ENCODE data around the gene TNFRSF14. TPM values are rescaled to one million over a fixed set of nuclear protein-coding genes. Genes with fewer than 3 reads are reported as not detected.

TNFRSF14 gene
- total and polyA plus RNA-seq, 4 donors = 14.8 to 38.1 (median 29.1) TPM

- Histone ChIP-seq H3K4me1 (ENCODE audit: control insufficient read depth in 4 of 4, insufficient read depth in 4 of 4, low read length in 3 of 4) (peaks cover 32 to 53% (median 44%) of the 10 kb centered on the region in 4 donors), H3K9me3 (ENCODE audit: control insufficient read depth in 4 of 4, low read length in 3 of 4) (no peaks in the 10 kb centered on the region), H3K36me3 (ENCODE audit: control insufficient read depth in 4 of 4, insufficient read depth in 3 of 4, low read depth in 1 of 4, low read length in 3 of 4) (no peaks in the 10 kb centered on the region), H3K4me3 (ENCODE audit: low read depth in 1 of 3, low read length in 3 of 3) (peak within 1 kb of the TSS; percentile 21 to 51 (median 35)), H3K27ac (ENCODE audit: low read depth in 1 of 2, low read length in 2 of 2) (peak within 1 kb of the TSS; percentile 87 to 95), H3K9ac (ENCODE audit: low read depth in 1 of 2, low read length in 2 of 2) (no peak within 1 kb of the TSS), H3K27me3 (ENCODE audit: control insufficient read depth in 4 of 4, insufficient read depth in 4 of 4, low read length in 3 of 4) (no peaks in the 10 kb centered on the region)
- no peak for DNase-seq (ENCODE audit: low spot score)
- 3% methylated on average over 91 of the region's 91 CpGs for WGBS
- no peak for TF ChIP-seq ATF3 (IDR thresholded peaks at IDR 0.05)
- no peak for TF ChIP-seq RXRA (IDR thresholded peaks at IDR 0.05)
- no peak for TF ChIP-seq CTCF (IDR thresholded peaks at IDR 0.05; ENCODE audit: low read depth, low read length, missing input control)
- TF ChIP-seq YY1 (IDR thresholded peaks at IDR 0.05) = no peak
- TF ChIP-seq FOXA2 (IDR thresholded peaks at IDR 0.05) = no peak
- TF ChIP-seq SP1 (IDR thresholded peaks at IDR 0.05) = no peak
- TF ChIP-seq FOXA1 (IDR thresholded peaks at IDR 0.05) = no peak
- no peak for TF ChIP-seq GABPA (IDR thresholded peaks at IDR 0.05 in 1 of 2, conservative IDR thresholded peaks at IDR 0.05 in 1 of 2)
- TF ChIP-seq HNF4G (IDR thresholded peaks at IDR 0.05) = no peak
- no peak for TF ChIP-seq EGR1 (IDR thresholded peaks at IDR 0.05; ENCODE audit: low read depth in 2 of 2)
- no peak for TF ChIP-seq NR2F2 (IDR thresholded peaks at IDR 0.05)
- TF ChIP-seq TAF1 (conservative IDR thresholded peaks at IDR 0.05) = no peak
- no peak for TF ChIP-seq MAX (IDR thresholded peaks at IDR 0.05)
- no peak for TF ChIP-seq RAD21 (IDR thresholded peaks at IDR 0.05)
- no peak for TF ChIP-seq REST (IDR thresholded peaks at IDR 0.05)
- TF ChIP-seq HNF4A (conservative IDR thresholded peaks at IDR 0.05) = no peak
- no peak for TF ChIP-seq ZBTB33 (IDR thresholded peaks at IDR 0.05)
- TF ChIP-seq JUND (IDR thresholded peaks at IDR 0.05) = no peak
Measured at GRCh38 chr1:2529784-2530512, 26.2 kb upstream of the TNFRSF14 start, which contains the start of gene HES5. TSS of gene HES5 (minus strand) at chr1:2530263. CDS start at chr1:2530164, 99 bp downstream.
